Fibroblast of upper back skin (primary cell): ENCODE measurements around the gene SMIM44.

Experiments
- DNase-seq: peaks from one replicate; pipeline ENCODE4 v3.0.0-alpha.2; 2013

The SMIM44 gene

DNA sequence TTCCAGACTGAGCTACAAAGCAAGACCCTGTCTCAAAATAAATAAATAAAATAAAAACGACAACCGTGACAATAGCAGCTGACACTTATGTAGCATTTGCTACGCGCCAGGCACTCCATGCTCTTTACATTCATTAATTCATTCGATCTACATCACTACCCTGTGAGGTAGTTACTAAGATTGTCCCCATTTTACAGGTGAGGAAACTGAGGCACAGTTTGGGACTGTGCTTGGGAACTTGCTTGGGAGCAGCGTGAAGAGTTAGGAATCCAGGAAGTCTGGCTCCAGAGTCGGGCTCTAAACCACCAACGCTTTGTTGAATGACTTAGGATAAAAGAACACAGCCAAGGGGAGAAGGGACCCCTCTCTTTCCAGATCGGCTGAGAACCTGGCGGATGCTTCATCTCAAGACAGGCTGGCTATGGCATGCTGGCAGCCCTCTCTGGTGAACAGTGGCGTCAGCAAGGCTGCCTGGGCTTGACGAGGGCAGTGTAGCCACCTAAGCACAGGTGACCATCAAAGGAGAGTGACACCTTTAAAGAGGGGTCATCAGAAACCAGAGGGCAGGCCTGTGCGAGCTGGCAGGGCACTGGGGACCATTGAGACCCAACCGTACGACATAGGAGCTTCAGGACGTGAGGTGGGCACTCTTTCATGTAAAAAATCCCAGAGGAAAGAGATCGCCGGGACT is 16.6 kb upstream of the SMIM44 start:
- no peak for DNase-seq

DNA sequence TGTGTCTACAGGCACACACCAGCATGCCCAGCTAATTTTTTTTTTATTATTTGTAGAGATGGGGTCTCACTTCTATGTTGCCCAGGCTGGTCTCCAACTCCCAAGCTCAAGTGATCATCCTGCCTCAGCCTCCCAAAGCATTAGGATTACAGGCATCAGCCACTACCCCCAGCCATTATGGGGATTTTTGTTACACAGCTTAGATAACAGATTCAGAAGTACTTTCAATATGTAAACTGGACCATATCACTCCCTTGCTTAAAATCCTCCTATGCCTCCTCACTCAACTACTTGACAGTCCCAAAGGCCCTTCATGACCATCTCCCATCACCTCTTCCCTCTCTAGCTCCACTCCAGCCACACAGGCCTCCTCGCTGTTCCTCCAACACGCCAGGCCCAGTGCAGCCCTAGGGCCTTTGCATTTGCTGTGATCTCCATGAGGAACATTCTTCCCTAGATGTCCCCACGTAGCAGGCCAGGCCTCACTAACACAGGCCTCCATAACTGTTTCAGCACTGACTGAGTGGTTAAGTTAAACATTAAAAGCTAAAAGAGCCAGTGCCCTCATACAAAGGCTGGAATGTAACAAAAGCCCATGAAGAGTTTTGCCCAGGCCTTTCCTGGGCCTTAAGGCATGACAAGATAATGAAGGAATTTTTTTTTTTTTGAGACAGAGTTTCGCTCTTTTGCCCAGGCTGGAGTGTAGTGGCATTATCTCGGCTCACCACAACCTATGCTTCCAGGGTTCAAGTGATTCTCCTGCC is 14.7 kb upstream of the SMIM44 start:
- DNase-seq = no peak

DNA sequence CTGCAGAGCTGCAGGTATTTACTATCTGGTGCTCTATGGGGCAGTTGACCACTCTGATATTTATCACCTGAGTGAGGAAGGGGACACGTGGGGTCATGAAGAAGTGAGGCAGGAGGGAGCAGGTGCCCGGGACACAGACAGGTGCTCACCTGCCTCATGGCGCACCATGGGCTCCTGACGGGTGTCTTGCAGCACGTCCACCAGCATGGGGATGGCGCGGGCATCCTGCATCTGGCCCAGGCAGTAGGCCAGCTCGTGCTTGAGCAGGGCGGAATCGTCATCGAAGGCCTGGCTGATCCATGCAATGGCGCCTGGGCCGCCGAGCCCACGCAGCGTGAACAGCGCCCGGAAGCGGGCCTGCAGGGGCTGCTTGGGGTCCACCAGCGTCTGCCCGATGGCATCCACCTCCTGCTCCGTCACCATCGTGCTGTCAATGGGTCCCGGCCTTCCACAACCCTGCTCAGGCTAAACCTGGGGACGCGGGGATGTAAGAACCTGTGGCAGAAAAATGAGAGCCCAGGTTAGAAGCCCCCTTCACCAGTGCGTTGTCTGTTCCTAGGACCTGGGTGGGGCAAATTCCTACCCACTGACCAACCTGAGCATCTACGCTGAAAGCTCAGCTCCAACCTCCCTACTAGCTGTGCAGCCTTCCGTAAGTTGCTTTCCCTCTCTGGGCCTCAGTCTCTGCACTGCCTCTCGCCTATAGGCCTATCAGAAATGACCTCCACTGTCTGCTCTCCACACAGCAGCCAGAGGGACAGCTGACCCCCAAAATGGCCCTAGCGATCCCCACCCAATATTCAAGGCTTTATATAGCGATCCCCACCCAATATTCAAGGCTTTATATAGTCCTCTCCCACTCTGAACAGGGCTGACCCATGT is 13.4 kb upstream of the SMIM44 start:
- DNase-seq = no peak

DNA sequence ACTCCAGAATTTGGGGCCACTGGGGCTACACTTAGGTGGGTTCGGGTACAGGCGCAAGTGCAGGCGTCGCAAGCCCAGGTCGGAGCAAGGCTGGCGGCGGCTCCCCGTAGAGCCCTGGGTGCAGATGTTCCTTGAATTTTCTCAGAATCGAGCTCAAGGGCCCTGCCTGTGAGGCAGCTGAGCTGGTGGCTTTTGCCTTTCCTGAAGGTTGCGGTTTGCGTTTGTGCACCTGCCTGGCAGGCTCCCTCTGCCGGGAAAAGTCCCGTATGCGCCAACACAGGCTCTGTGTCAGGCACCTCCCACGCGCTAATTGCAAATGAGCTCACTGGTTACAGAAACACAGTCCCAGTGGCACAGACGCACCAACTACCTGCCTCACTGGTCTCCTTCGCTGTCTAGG is 11.3 kb upstream of the SMIM44 start:
- DNase-seq = no peak

DNA sequence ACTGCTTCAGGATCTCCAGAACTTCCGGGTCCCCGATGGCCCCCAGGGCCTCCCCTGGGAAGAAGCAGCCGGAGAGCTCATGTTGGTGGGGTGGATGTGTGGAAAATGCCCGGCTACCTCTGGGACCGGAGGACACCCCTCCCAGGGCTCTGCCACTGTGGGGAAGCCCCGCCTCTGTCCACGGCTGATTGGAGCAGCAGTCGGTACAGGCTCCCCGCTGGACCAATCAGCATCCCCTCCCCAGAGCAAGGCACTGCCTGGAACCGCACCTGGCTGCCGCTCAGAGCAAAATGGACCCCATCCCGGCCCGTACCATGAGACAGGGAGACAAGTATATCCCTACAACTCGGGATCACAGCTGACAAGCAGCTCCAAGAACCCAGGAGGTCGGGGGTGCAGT is 10.8 kb upstream of the SMIM44 start:
- no peak for DNase-seq

DNA sequence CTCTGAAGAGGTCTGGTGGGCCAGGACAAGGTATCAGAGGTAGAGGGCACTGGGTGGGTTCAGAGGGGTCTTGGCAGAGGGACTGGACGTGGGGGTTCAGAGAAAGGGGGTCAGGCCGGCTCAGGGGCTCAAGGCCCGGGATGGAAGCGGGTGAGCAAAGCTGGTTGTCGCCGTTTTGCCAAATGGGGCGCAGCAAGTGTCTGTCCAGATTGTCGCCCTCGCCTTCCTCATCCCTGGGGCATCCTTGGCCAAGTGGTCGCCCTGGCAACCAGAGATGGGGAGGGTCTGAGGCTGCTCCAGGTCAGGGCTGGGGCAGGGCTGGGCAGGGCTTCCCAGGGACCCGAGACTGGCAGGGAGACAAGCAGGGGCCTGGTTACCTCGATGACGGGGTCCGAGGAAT is 10.4 kb upstream of the SMIM44 start:
- DNase-seq = no peak

DNA sequence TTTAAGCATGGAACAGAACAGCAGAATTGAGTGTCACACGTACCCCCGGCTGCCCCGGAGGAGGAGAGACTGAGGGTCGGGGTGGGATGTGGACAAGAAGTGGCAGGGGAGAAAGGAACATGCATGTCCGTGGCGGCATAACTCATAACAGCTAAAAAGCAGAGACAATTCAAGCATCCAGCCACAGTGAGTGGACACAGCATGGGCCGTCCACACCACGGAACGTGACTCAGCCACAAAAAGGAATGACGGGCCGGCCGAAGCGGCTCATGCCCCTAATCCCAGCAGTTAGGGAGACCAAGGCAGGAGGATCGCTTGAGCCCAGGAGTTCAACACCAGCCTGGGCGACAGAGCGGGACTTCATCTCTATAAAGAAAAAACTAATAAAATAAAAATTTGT is 9.7 kb upstream of the SMIM44 start:
- DNase-seq = no peak

DNA sequence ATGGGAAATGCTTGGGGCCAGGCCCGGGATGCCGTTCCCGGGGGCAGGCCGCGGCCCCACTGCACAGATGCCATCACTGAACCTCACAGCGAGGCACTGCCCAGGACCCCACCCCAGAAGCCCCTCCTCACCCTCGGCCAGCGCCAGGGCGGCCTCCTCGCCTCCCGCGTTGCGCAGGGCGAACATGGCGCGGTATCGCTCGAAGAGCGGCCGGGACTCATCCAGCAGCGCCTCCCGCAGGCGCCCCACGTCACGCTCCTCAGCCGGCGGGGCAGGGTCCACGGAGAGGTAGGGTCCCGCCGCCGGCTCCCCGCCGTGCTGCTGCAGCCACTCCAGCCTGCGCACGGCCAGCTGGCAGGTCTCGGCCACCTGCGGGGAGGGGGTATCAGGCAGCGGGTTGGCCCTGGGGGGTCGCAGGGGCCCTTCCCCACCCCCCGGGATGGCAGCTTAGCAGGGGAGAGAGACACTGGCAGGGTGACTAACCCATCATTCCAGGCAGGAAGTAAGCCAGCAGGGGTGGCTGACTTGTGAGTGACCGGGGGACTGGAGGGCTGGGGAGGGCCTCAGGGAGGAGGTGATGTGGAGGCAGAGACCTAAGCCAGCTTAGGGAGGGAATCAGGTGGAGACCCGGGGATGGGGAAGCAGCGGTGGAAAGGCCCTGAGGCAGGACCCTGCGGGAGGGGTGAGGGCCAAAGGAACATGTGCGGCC is 9.0 kb upstream of the SMIM44 start:
- DNase-seq = no peak

DNA sequence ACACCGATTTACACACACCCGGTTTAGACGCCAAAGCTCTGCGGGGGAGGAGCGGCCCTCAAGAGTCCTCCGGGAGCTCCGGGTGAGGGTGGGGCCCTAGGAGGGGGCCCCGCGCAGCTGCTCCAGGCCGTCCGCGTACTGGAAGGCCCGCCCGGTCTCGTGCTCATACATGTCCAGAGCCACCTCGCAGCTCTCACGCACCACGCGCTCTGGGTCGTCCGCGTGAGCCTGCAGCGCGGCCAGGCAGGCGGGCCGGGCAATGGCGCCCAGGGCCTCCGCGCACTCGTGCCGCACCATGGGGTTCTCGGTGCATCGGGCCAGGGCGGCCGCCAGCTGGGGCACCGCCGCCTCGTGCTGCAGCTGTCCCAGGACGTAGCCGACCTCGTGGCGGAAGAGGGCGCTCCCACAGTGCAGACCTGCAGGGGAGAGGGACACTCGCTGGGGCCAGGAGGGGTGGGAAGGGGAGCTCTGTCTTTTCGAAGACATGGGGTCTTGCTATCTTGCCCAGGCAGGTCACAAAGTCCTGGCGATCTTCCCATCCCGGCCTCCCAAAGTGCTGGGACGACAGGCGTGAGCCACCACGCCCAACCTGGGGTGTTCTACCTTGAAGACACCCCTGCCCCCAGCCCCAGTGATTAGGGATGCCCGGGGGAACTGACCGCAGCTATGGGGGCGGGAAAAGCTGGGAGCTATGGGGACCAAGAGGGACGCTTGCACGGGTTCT is 8.3 kb upstream of the SMIM44 start:
- no peak for DNase-seq

DNA sequence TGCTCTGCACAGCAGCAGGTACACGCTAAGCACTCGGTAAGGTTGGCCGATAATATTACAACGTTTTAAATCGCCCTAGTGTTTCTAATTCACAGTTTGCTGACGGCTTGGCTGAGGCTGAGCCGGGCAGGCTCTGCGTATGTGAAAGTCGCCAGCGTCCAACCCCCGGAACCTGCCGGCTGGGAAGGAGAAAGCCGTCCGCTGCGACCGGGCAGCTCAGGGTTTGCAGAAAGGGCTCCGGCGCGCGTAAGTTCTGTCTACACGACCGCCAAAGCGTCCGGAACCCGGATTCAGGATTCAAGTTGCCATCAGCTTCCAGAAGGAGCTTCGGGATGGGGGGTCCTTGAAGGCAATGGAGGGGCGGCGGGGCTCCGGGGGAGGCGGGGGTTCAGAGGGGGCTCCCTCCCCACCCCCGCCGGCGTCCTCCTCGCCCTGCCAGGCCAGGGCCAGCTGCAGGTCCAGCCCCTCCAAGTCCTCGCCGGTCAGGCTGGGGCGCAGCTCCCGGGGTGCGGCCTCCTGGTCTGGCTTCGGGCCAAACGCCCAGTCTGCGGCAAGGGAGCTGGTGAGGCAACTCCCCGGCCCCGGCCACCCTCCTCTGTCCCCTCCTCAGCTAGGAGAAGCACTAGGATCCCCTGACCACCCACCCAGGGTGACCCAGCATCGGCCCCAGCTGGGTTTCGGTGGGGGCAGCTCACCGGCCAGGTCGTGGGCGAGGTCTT is 575 bp downstream of the SMIM44 start:
- no peak for DNase-seq

DNA sequence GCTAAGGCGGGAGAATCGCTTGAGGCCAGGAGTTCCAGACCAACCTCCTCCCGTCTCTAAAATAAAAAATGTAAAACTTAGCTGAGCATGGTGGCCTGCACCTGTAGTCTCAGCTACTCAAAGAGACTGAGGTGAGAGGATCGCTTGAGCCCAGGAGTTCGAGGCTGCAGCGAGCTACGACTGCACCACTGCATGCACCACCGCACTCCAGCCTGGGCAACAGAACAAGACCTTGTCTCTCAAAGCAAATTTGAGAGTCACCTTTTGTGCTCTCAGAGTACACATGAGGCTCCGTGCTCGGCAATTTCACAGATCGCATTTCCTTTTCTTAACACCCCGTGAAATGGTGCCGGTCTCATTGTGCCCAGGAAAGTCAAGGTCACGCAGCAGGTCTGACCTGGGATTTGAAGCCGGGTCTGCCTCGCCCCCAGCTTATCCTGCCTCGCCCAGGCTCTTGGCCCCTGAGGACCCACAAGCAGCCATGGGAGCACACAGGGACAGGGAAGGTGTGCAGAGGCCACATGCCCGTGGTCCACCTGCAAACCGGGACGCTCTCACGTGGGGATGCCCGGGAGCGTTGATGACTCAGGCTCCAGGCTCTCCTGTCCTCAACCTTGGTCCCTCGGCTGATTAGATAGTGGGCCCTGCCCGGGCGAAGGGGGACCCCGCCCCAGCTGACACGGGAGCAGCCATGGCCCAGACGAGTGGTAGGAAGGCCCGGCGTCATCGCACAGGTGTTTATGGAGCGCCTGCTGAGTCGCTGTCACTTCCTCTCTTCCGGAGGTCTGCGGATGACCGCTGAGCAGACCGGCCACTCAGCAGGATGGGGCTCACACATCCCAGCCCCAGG is 1.8 kb downstream of the SMIM44 start:
- DNase-seq = no peak

DNA sequence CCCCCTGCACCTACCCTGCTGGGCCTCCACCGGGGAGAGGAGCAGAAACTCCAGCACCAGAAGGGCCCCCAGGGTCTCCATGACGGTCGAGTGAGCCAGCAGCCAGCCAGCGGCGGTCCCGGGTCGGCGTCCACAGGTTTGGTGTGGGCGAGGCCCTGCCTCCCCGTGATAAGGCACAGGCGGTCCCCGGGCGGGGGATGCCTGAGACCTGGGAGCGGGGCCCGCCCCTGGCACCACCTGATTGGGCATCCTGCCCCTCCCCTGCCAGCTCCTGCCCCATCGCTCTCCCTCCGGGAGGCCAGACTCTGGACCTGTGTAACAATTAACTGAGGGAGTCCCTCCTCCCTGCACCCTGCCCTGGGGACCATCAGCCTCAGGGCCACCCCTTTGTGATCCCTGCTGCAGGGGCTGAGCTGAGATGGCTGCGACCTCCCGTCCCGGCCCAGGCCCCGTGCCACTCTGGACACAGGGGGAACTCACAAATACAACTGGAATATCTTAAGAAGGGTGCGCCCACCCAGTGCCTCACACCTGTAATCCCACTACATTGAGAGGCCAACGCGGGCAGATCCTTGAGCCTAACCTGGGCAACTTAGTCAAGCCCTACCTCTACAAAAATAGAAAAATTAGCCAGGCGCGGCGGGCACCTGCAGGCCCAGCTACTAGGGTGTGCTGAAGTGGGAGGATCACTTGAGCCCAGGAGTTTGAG is 2.7 kb downstream of the SMIM44 start, which contains the start of gene SMIM24:
TSS of gene SMIM24 (minus strand) at position 143 of the 709 bp plus-strand sequence. CDS start at position 81, 62 bp downstream.
- DNase-seq = no peak

DNA sequence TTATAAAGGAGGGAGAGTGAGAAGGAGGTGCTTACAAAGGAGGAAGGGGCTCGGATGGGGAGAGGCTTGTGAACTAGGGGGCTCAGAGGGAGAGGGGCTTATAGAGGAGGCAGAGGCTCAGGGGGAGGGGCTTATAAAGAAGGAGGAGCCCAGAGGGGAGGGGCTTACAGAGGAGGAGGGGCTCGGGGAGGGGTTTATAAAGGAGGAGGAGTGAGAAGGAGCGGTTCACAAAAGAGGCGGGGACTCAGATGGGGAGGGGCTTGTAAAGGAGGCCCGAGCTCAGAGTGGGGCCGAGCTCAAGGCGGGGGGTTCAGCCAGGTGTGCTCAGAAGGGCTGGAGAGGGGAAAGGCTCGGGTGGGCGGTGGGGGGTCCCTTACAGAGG is 3.4 kb downstream of the SMIM44 start:
- DNase-seq = no peak

DNA sequence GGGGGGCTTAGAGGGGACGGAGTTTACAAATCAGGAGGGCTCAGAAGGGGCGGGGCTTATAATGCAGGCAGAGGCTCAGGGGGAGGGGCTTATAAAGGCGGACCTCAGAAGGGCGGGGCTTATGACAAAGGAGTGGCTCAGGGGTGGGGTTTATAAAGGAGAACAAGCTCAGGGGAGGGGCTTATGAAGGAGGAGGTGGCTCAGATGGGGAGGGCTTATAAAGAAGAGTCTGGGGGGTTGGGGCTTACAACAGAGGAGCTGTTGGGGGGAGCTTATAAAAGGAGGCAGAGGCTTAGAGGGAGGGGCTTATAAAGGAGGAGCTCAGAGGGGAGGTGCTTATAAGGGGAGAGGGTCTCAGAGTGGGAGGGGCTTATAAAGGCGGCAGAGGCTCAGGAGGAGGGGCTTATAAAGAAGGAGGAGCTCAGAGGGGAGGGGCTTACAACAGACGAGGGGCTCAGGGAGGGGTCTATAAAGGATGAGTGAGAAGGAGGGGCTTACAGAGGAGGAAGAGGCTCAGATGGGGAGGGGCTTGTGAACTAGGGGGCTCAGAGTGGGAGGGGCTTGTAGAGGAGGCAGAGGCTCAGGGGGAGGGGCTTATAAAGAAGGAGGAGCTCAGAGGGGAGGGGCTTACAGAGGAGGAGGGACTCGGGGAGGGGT is 3.9 kb downstream of the SMIM44 start:
- DNase-seq = no peak

DNA sequence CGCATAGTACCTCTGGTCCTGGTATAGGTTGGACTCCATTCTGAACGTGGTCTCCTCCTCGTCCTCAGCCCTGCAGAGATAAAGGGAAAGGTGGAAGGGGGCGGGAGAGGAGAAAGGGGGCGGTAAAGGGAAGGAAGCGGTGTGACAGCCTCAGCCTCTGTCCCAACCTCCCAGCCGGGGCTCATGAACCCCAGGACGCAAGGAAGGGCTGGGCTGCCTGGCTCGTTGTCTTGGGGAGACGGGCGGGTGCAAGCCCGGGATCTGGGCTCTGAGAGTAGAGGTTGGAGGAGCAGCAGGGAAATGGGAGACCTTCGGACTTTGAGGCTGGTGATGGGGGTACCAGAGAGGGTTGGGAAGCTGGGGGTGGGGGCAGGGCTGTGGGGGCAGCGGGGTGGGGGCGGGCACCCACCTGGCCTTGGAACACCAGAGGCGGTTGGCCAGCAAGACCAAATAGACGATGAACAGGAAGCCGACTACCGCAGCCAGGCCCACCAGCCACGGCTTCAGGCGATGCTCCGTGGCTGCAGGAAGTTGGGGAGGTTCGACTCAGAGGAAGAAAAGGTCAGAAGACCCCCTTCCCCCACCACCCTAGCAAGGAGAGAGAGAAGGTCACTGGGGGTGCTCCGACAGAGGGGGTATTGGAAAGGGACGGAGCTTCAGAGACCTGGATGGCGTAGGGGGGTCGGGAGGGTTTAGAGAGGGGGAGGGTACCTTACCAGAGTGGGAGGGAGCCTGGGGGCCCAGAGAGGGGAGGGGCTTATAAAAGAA is 4.6 kb downstream of the SMIM44 start:
- no peak for DNase-seq

DNA sequence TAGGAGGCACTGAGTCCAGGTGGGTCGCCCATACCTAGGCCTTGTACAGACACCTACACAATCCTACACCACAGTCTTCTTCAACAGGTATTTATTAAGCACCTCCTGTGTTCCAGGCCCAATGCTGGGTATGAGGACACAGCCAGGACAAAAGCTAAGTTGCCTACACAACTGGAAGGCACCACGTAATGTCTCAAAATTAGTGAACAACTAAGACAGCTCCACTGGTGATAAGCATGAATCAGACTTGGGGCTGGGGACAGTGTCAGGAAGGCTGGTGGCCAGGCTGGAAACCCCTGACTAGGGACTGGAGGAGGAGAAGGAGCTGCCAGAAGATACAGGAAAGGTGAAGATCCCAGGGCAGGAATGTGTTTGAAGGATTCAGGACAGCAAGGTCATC is 5.3 kb downstream of the SMIM44 start:
- DNase-seq = no peak

DNA sequence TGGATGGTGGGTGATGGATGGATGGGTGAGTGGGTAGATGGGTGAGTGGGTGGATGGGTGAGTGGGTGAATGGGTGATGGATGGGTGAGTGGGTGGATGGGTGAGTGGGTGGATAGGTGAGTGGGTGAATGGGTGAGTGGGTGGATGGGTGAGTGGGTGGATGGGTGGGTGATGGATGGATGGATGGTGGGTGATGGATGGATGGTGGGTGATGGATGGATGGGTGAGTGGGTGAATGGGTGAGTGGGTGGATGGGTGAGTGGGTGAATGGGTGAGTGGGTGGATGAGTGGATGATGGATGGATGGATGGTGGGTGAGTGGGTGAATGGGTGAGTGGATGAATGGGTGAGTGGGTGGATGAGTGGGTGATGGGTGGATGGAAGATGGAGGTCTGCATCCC is 5.7 kb downstream of the SMIM44 start:
- DNase-seq = no peak

DNA sequence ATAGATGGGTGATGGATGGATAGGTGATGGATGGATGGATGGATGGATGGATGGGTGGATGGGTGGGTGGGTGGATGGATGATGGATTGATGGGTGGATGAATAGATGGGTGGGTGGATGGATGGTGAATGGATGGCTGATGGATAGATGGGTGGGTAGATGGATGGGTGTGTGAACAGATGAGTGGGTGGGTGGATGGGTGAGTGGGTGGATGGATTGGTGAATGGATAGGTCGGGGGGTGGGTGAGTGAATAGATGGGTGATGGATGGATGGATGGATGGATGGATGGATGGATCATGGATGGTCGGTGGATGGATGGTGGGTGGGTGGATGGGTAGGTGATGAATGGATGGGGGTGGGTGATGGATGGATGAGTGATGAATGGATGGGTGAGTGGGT is 6.4 kb downstream of the SMIM44 start:
- no peak for DNase-seq

DNA sequence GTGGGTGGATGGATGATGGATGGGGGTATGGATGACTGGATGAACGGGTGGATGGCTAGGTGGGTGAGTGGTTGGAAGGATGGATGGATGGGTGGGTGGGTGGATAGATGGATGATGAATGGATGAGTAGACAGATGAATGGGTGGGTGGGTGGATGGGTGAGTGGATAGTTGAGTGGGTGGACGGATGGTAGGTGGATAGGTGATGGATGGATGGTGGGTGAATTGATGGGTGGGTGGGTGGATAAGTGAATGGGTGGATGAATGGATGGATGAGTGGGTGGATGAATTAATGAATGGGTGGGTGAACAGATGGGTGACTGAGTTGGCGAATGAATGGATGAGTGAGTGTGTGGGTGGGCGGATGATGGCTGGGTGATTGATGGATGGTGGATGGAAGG is 7.8 kb downstream of the SMIM44 start:
- DNase-seq = no peak
